DOHH2 (cell line): ENCODE results near the gene AHNAK.

Experiments
- H3F3A ChIP-seq: fragments of 200-600 bp; sonication (generic), shearing (Covaris generic); 2 replicates; pipeline ENCODE4 v1.6.0; 2016; ENCODE audit warnings: antibody characterized with exemption, mild to moderate bottlenecking; ENCODE audit not compliant: control insufficient read depth, insufficient read depth
- H3K27ac ChIP-seq: fragments of 200-600 bp; sonication (generic); 2 replicates; pipeline ENCODE4 v1.5.1; 2014; ENCODE audit warnings: low read depth, mild to moderate bottlenecking, low read length, moderate library complexity
- H3K27me3 ChIP-seq: fragments of 200-600 bp; sonication (generic); 2 replicates; pipeline ENCODE4 v1.6.1; 2014; ENCODE audit warnings: mild to moderate bottlenecking, low read length, mixed read lengths; ENCODE audit not compliant: control insufficient read depth
- H3K36me3 ChIP-seq: fragments of 200-600 bp; sonication (generic); 2 replicates; pipeline ENCODE4 v1.6.1; 2014; ENCODE audit warnings: mild to moderate bottlenecking, low read length, moderate library complexity, mixed read lengths; ENCODE audit not compliant: control insufficient read depth
- H3K4me1 ChIP-seq: fragments of 200-600 bp; sonication (generic); 2 replicates; pipeline ENCODE4 v1.6.1; 2014; ENCODE audit warnings: mild to moderate bottlenecking, low read length, mixed read lengths; ENCODE audit not compliant: control insufficient read depth
- H3K4me2 ChIP-seq: fragments of 200-600 bp; sonication (generic); 2 replicates; pipeline ENCODE4 v1.6.0; 2014; ENCODE audit warnings: mild to moderate bottlenecking, low read length, moderate library complexity
- H3K4me3 ChIP-seq: fragments of 200-600 bp; sonication (generic); 2 replicates; pipeline ENCODE4 v1.5.1; 2014; ENCODE audit warnings: mild to moderate bottlenecking, low read length, mixed read lengths
- H3K79me2 ChIP-seq: fragments of 200-600 bp; sonication (generic); 2 replicates; pipeline ENCODE4 v1.6.1; 2014; ENCODE audit warnings: mild to moderate bottlenecking, low read length, mixed read lengths; ENCODE audit not compliant: control insufficient read depth
- H3K9me2 ChIP-seq: fragments of 200-600 bp; sonication (generic); replicated peaks from 2 replicates; pipeline ENCODE4 v1.6.1; 2014; ENCODE audit warnings: mild to moderate bottlenecking, low read length, mixed read lengths; ENCODE audit not compliant: control insufficient read depth
- H3K9me3 ChIP-seq: fragments of 200-600 bp; sonication (generic); 2 replicates; pipeline ENCODE4 v1.6.1; 2014; ENCODE audit warnings: antibody characterized with exemption, low read length, mixed read lengths; ENCODE audit not compliant: control insufficient read depth, insufficient read depth
- H4K20me1 ChIP-seq: fragments of 200-600 bp; sonication (generic); 2 replicates; pipeline ENCODE4 v1.6.0; 2014; ENCODE audit warnings: low read depth, mild to moderate bottlenecking, antibody characterized with exemption, low read length, moderate library complexity; ENCODE audit not compliant: control insufficient read depth, insufficient read depth
- CTCF ChIP-seq: fragments of 200-600 bp; sonication (generic); IDR thresholded peaks from one replicate; pipeline ENCODE4 v1.5.1; 2014; ENCODE audit warnings: antibody characterized with exemption, mild to moderate bottlenecking, low read depth, low read length; ENCODE audit not compliant: poor library complexity, severe bottlenecking
- EZH2phosphoT487 ChIP-seq: fragments of 200-600 bp; sonication (generic); IDR thresholded peaks from 2 replicates; pipeline ENCODE4 v1.6.1; 2017; ENCODE audit warnings: borderline replicate concordance, mild to moderate bottlenecking, antibody characterized with exemption, low read length, moderate library complexity, mixed read lengths

AHNAK gene

GRCh38 chr11:62409831-62410230 lies 136.8 kb downstream of the AHNAK start:
- Histone ChIP-seq H3K79me2 (no peaks in the 10 kb centered on the region), H3K4me2 (no peak overlapping the region), H3F3A (no peaks in the 10 kb centered on the region), H4K20me1 (no peaks in the 10 kb centered on the region), H3K27ac (no peak overlapping the region), H3K36me3 (no peaks in the 10 kb centered on the region), H3K9me2 (no peaks in the 10 kb centered on the region), H3K4me1 (no peaks in the 10 kb centered on the region), H3K27me3 (no peaks in the 10 kb centered on the region), H3K4me3 (no peak overlapping the region), H3K9me3 (no peaks in the 10 kb centered on the region)
- no peak for TF ChIP-seq EZH2phosphoT487
- no peak for TF ChIP-seq CTCF

GRCh38 chr11:62406034-62406433 lies 140.6 kb downstream of the AHNAK start:
- Histone ChIP-seq H3K27me3 (no peaks in the 10 kb centered on the region), H3K4me1 (no peaks in the 10 kb centered on the region), H3K9me2 (no peaks in the 10 kb centered on the region), H3K79me2 (no peaks in the 10 kb centered on the region), H3K4me3 (no peak overlapping the region), H3F3A (no peaks in the 10 kb centered on the region), H4K20me1 (0 out of 2 replicates have a peak, but pooled peaks cover 1% of the 10 kb centered on the region), H3K36me3 (no peaks in the 10 kb centered on the region), H3K27ac (no peak overlapping the region), H3K4me2 (no peak overlapping the region), H3K9me3 (no peaks in the 10 kb centered on the region)
- TF ChIP-seq CTCF, result no peak
- TF ChIP-seq EZH2phosphoT487, result no peak

- H3K27me3 ChIP-seq, result 0 out of 2 replicates have a peak, but pooled peaks cover 3% of the 10 kb centered on the region
- no peaks in the 10 kb centered on the region for H3F3A ChIP-seq
- no peaks in the 10 kb centered on the region for H3K9me2 ChIP-seq
- no peak overlapping the region for H3K4me3 ChIP-seq
- H3K9me3 ChIP-seq, result no peaks in the 10 kb centered on the region
- no peaks in the 10 kb centered on the region for H3K36me3 ChIP-seq
- TF ChIP-seq CTCF (no peak), EZH2phosphoT487 (no peak)
- no peaks in the 10 kb centered on the region for H3K79me2 ChIP-seq
- no peaks in the 10 kb centered on the region for H3K4me1 ChIP-seq
- no peak overlapping the region for H3K4me2 ChIP-seq
- H3K27ac ChIP-seq, result no peak overlapping the region
- H4K20me1 ChIP-seq, result 0 out of 2 replicates have a peak, but pooled peaks cover 3% of the 10 kb centered on the region
These were observed 141.7 kb downstream of the AHNAK start for GRCh38 chr11:62404901-62405300.

- Histone ChIP-seq H3K4me3 (no peak overlapping the region), H4K20me1 (0 out of 2 replicates have a peak, but pooled peaks cover 3% of the 10 kb centered on the region), H3K9me2 (no peaks in the 10 kb centered on the region), H3K4me1 (no peaks in the 10 kb centered on the region), H3K79me2 (no peaks in the 10 kb centered on the region), H3K9me3 (no peaks in the 10 kb centered on the region), H3F3A (no peaks in the 10 kb centered on the region), H3K36me3 (no peaks in the 10 kb centered on the region), H3K4me2 (no peak overlapping the region), H3K27ac (no peak overlapping the region), H3K27me3 (0 out of 2 replicates have a peak, but pooled peaks cover 3% of the 10 kb centered on the region)
- TF ChIP-seq EZH2phosphoT487 (no peak), CTCF (no peak)
These were observed 142.2 kb downstream of the AHNAK start for GRCh38 chr11:62404435-62404834.
